ENCODE results near the gene MST1R.

MST1R gene

DNA sequence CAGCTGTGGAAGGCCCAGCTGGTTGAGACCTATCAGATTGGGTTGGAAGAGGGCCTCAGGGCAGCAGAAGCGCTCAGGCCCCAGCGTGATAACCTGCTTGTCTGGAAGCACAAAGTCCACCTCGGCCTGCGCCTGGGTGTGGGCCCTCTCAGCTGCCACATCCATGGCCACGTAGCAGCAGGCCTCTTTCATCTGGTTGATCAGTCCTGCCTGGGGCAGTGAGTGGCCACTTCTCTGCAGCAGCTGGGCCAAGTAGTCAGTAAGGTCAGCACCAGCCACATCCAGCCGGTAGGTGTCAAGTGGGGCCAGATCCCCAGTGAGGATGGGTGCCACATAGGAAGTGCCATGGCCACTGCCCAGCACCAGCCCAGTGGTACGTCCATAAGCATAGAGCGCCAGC is 30.1 kb downstream of the MST1R start:
- FAIRE-seq: no peak

GRCh38 chr3:49872801-49873281 is 30.8 kb downstream of the MST1R start:
- FAIRE-seq: no peak

DNA sequence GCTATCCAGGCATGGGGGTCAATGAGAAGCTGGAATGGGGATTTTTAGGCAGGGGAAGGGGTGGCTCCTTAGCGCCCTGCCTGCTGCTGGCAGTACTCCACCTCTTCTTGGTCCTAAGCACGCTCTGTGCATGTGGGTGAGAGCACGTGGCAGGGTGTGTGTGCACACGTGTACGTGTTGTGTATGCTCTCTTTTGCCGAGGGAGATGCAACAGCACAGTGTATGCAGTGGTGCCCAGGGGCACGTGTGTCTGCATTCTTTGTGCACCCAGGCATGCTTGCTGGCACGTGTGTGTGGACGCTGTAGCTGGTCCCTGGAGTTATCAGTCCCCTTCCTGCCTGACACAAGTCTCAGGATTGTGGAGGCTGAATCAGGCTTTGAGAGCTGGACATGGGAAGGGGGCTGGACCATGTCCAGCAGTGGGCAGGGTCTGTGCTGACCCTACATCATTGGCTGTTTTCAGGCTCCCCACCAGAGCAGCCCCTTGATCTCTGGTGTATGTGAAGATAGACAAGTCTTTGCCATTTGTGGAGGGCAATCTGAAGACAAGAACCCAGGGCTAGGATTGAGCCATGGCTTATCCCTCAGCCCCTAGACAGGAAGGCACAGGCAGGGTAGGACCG is 32.0 kb downstream of the MST1R start:
- FAIRE-seq: no peak

DNA sequence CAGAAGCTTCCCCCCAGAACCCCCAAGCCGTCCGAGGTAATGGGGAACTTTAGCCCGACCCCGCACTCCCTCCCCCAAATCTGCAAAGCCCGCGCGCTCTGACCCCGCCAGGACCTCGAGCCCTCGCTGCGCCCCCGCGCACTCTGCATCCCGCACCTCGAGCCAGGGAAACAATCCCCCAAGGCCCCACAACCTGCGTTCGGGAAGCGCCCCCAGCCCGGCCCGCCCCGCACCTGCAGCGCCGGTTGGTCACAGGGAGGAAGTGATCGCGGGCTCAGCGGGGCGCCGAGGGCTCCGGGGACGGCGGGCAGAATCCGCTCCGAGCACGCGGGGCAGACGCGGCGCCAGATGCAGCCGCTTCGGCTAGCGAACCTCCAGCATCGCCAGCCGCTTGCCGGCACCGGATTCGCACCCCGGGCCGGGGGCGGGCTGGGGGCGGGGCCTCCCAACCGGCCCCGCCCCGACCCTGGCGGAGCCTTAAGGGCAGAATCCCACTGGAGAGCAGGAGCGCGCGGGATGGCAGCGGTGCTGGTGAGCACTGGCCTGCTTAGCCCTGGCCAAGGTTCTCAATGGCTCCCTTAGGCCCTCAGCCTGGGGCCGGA is 34.0 kb downstream of the MST1R start, which contains the start of gene CAMKV:
Gene CAMKV, minus strand, starts transcription at position 382 of the 602 bp plus-strand sequence. CDS start 7,518 bp downstream, outside the sequence.
- FAIRE-seq: no peak

- FAIRE-seq: no peak
Measured at GRCh38 chr3:49868862-49869466, 34.7 kb downstream of the MST1R start.

DNA sequence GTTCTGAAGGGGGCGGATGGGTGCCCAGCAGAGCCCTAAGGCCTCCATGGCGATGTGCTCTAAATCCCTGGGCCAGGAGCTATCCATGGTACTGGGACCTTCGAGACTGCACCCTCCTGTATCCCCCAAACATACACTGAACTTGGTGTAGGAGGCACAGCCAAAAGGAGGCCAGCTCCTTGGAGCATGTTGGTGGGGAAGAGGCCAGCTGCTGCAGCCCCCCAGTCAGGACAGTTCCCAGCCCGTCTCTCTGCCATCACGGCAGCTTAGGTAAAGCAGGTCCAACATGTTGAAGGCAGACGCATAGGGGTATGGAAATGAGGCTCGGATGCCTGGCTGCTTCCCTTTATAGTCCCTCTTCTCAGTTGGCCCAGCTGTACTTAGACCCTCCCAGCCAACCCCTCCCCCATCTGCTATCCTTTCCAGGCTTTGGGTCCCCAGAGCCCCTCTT is 35.8 kb downstream of the MST1R start:
- FAIRE-seq: no peak

- no peak for FAIRE-seq
Measured at GRCh38 chr3:49867400-49867799, 36.3 kb downstream of the MST1R start.

GRCh38 chr3:49865198-49865784 is 38.4 kb downstream of the MST1R start:
- FAIRE-seq: no peak

GRCh38 chr3:49864505-49864904 is 39.2 kb downstream of the MST1R start:
- FAIRE-seq: no peak

GRCh38 chr3:49859576-49860305 is 43.9 kb downstream of the MST1R start:
- FAIRE-seq: no peak

GRCh38 chr3:49856181-49857005 is 47.3 kb downstream of the MST1R start, which contains the start of gene TRAIP:
Gene TRAIP, minus strand, starts transcription at chr3:49856564. Its CDS starts 111 bp downstream, at chr3:49856453.
- peak; percentile 93 for FAIRE-seq

DNA sequence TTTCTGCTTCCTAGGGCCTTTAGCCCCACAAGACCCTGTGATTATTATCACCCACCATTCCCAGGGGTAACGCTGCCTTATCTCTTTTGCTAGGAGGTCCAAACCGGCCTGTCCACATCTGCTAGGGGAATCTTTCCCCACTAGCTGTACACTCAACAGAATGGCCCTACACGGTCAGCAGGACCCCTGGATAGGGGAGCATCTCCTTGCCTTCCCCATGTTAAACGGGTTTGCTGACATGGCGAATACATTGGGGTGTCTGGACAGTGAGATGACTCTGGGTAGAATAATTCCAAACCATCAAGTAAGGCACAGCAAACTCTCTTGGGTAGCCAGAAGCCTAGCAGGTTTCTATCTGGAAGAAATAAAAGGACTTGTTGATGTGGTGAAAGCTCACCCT is 48.0 kb downstream of the MST1R start:
- no peak for FAIRE-seq

DNA sequence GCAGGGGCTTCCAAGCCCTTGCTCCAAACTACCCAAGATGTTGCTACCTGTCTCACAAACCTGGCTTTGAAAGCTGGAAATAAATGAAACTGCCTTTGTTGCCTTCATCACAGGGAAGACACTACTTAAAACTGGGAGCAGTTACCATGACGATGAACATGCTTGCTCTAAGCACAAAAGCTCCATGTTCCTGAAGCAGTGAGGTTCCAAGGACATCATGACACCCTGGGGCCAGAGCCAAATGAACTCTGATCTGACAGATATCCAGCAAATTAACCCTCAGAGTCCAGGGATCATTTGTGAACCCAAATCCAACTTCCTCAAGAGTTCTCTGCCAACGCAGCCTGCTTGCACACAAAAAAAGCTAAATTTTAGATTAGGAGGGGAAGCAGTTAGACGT is 58.0 kb downstream of the MST1R start:
- no peak for FAIRE-seq

- FAIRE-seq: no peak
Measured at GRCh38 chr3:49844464-49845183, 59.0 kb downstream of the MST1R start.

DNA sequence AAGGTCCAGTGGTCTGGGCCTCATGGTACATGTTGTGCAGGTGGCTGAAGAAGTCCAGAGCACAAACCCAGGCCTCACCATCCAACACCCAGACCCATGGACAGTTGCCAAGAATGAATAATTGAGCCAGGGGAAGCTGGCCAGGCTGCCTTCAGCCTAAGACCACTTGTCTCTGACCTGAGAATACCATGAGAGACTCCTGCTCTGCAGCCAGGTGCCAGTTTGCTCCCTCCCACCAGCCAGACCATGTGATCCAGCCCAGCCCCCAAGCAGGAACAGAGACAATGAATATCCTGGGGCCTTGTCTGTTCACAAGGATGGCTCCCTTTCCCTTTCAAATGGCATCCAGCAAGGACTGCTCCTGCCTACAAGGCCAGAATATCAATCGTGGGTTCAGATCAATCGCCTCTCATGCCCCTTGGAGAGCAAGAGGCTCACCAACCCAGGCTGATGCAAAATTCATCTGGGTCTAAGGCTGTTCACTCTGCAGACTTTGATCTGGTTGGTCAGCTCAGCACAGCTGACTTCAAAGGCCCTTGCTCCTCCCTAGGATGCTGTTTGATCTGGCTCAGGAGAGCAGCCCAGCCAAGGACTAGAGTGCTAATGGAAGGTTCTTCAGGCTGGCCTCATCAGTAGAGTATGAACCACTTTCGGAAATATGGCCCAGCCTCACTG is 60.7 kb downstream of the MST1R start:
- no peak for FAIRE-seq

DNA sequence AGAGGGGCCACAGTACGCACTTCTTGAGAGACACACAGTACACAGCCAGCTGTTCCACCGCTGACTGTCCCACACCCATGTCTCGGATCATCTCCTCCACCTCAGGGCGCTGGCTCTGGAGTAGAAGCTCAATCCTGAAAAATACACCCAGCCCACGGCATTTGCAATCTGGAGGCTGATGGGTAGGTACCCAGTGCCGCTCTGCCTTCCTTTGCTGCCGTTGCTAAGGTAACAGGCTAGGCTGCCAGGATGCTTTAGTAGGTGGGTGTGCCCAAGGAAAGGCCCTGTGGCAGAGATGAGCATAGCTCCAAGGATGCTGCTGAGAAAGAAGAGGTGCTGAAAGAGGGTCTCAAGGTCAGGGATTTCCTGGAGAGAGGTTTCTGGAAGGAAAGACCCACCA is 61.9 kb downstream of the MST1R start:
- no peak for FAIRE-seq

GRCh38 chr3:49841126-49841696 is 62.5 kb downstream of the MST1R start:
- no peak for FAIRE-seq

GRCh38 chr3:49840388-49840787 is 63.3 kb downstream of the MST1R start:
- FAIRE-seq: no peak

GRCh38 chr3:49839193-49839809 is 64.4 kb downstream of the MST1R start:
- peak; percentile 35 for FAIRE-seq
